SH-SY5Y (cell line): Measurements from ENCODE around the gene SIK3.

ENCODE experiments used
- GATA2 ChIP-seq: IDR thresholded peaks from 2 replicates; pipeline ENCODE4 v1.6.1; 2011; ENCODE audit warnings: mild to moderate bottlenecking, low read depth, low read length
- GATA3 ChIP-seq: IDR thresholded peaks from 2 replicates; pipeline ENCODE4 v1.6.1; 2011; ENCODE audit warnings: low read depth, mild to moderate bottlenecking, low read length, moderate library complexity

DNA sequence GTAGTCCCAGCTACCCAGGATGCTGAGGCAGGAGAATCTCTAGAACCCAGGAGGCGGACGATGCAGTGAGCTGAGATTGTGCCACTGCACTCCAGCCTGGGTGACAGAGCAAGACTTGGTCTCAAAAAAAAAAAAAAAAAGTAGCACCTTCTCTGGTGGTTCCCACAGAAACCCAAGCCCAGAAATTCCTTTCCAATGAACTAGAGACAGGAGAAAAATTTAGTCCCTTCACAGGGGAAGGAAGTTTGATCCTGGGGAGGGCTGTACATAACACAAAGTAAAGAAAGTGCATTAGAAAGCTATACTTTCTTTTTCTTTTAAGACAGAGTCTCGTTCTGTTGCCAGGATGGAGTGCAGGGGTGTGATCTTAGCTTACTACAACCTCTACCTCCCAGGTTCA is 235.3 kb downstream of the SIK3 start:
- TF ChIP-seq GATA3 (no peak), GATA2 (no peak)
